HT-29 (cell line): ENCODE measurements around the gene FBXW7. TPM values are rescaled to one million over a fixed set of nuclear protein-coding genes. Genes with fewer than 3 reads are reported as not detected.

Experiments
- DNase-seq: peaks from one replicate; pipeline ENCODE4 v3.0.0-alpha.2; 2015; ENCODE audit warnings: low spot score
- total RNA-seq: library from RNA; depleted of rRNA; stranded (reverse); fragments of >200 nt; shearing (Covaris generic); gene quantifications from 2 replicates; pipeline ENCODE4 v1.2.3, GENCODE V29; 2014

FBXW7 gene
- total RNA-seq, 1 experiment from 2014 or later = 20.4 TPM

DNA sequence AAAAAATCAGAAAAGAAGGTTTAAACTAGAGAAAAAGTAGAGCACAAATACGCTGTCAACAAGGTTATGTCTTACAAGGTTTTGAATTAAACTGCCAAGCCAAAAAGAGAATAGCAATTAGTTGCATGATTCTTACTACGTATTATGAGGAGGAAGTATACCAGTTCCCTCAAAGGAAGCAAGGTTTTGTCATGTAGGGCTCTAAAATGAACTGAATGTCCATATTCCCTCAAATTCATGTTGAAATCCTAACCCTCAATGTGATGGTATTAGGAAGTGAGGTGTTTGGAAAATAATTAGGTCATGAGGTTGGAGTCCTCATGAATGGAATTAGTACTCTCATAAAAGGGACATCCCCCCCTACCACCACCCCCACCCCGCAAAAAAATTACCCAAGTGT, 201.0 kb downstream of the FBXW7 start:
- DNase-seq = no peak

DNA sequence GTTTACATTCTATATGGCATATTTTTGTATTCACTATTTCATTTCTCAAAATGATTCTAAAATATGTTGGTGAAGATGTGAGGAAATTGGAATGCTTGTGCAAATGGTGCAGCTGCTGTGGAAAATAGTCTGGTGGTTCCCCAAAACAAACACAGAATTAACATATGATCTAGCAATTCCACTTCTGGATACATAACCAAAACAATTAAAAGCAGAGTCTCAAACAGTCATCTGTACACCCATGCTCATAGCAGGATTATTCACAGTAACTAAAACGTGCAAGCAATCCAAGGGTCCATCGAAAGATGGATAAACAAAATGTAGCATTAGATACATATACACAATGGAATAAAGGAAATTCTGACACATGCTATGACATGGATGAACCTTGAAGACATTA, 204.8 kb downstream of the FBXW7 start:
- no peak for DNase-seq

DNA sequence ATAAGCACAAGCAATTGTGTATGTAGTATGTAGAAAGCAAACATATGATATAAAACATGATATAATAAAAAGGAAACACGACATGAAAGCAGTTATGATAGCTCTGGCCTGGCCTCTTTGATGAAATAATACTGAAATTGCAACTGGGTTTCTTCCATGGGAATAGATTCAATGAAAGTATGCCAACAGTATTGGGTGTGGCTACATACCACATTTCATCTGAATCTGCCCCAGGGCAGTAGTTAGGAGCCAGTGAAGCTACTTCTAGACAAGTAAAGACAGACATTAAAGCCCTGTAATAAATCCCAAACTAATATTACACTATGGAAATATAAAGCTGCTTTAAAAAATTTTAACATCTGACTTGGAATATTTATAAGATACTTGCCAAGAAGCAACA, 207.3 kb downstream of the FBXW7 start:
- no peak for DNase-seq

DNA sequence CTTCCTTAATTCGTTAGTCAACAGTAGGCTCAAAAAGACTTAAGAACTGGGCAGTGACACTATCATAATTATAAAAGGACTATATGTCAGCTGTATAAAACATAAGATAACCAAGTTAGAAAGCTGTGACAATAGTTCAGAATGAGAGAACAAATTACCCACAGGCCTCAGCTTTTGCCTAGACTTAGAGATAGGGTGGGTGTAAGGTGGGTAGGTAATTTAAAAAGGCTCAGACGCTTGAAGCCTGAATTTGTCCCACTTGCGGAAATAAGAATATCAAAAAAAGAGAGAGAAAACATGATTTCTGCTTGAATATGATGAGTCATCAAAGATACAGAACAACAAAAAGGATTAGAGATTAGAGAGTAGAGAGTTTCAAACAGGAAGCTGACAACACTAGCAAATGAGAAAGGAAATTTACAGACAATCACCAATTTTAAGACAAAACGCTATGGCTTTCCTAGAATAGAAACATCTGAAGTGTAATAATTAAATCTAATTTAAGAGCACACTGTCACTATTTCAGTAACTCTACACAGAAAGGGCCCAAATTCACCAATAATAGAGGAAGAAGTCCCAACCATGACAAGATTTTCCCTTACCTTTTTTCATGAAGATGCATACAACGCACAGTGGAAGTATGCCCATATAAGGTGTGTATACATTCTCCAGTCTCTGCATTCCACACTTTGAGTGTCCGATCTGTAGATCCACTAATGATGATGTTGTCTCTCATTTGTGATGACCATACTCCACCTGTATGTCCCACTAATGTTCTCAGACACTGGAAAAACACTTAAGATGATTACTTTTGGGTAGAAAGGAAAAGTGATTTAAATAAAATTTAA, 208.1 kb downstream of the FBXW7 start:
- no peak for DNase-seq

DNA sequence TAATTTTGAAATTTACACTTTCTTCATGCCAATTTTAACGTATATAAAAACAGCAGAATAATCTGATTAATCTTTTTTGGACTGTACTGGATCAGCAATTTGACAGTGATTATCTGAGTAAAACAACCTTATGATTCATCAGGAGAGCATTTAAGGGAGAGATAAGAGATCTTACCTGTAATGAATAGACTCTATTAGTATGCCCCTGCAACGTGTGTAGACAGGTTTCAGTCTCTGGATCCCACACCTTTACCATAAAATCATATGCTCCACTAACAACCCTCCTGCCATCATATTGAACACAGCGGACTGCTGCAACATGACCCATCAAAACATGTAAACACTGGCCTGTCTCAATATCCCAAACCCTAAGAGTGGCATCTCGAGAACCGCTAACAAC, 210.1 kb downstream of the FBXW7 start:
- no peak for DNase-seq

DNA sequence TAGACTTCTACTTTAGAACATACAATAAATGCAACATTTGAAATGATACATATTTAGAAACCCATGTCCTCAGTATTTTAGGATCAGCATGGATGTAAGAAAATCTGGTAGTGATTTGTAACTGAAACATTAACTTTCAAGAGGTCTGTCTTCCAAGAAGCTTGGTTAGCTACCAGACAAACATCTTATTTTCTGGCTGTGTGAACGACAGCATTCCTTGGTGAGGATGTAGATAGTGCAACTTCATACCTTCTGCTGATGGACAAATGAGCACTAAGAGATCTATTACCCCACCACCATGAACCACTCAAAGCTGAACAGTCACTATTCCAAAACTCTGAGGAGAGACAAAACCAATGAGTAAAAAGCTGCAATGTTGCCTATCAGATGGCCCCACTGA, 212.7 kb downstream of the FBXW7 start:
- DNase-seq = no peak

DNA sequence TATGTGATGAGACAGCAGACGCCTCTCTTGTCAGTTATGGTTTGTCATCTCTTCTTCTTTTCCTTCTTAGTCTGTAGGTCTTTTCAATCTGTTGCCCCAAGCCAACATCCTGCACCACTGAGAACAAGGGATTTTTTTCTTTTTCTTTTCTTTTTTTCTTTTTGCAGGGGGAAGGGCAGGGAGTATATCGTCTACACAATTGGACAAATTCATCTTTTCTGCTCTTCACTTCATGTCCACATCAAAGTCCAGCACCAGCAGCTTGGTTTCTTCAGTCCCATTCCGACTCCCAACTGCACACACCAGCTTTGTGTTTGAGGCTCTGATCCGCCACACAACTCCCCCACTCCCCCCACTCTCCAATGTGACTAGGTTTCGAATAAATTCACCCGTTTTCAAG, 213.2 kb downstream of the FBXW7 start:
- no peak for DNase-seq

DNA sequence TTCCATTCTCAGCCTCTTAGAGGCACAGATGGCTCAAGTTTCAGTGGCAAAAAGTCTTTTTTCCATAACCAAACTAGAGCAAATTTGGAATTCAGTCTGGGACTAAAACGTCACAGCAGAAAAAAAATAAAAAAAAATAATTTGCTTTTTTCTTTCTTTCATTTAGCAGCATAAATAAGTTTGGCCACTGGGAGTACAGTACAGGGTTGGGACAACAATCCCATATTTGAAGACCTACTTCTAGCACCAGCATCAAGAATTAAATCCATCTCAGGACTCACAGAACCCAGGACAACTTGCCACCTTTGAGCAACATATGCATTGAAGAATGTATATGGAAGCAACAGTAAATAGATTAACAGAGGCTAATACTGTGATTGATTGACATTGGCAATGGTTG, 214.0 kb downstream of the FBXW7 start:
- DNase-seq = no peak

DNA sequence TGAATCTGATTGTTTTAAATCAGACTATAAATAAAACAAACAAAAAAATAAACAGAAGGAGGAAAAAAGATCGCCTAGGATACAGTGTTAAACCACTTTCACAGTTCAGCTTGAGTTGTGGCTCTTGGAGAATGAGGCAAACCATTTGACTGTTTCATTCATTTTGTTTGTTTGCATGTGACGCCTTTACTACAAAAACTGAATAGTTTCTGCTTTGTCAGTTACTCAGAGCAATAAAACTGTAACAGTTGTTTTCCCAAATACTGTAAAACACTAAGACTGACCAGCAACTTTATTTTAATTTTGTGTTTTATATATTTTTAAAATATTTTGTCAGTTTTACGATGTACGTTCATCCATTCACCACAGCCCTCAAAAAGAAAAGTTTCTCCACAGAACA, 214.5 kb downstream of the FBXW7 start:
- no peak for DNase-seq

DNA sequence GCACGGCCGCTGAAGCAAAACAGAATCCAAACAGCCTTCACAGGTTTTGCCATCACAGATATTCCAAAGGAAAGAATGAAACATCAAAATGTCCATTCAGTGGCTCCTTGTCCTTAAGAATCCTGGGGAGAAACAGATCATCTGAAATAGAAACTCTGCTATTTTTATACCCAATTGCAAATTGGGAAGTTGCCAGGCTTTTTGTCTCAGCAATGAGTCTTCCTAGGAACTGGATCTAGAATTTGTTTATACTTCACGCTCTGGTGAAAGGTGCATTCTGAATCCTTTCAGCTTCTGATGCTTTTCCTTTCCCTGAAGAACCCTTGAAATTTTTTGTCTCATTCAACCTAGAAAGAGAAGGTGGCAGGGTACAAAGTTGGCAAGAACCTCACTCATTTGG, 218.9 kb downstream of the FBXW7 start:
- no peak for DNase-seq

DNA sequence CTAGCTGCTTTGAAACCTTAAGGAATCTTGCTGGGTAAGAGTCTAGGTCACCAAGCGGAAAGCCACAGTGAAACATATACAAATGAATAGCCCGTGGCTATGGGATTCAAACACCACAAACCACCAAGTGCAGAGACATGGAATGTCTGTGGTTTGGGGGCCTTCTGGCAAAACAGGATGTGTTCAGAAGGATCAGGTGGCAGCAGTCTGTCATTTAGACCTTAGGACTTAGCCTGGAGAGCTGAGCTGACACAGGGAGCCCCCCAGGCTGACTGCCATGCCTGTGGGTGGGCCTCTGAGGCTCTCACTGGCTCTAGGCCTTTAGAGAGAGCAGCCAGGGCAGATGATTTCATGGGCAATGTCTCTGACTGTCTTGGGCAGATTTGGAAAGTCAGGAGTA, 225.6 kb downstream of the FBXW7 start:
- no peak for DNase-seq

DNA sequence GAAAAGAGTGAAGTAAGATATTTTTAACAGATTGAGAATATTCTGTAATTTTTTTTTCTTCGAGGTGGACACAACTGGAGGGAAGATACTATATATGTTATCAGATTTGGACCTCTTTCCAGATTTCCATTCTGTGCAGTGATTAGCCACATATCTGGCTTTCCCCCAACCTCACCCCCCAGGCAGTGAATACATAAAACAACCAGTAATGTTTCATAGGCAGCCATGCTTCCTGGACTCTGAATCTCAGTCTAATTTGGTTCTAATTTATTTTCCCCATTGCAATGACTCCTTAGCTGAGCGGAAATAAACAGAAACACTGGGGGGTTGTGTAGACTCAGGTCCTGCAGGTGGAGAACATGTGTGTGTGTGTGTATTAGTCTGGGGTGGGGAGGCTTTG, 226.5 kb downstream of the FBXW7 start:
- DNase-seq = no peak

DNA sequence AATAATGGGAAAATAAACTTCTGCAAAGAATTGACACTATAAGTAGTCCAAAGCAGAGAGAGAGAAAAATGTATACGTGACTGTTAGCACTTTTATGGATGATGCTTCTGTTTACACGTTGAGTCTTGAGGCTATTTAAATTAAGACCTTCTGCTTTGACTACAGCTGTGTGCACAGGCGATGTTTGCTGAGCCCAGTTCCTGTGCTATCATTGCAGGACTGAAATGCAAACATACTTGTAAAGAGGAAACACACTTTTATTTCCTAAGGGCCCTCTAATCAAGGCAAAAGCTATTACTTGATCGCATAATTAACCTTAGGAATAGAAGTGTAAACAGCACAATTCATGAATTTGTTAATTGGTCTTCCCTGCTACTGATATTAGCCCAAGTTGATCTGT, 226.9 kb downstream of the FBXW7 start:
- DNase-seq = no peak

DNA sequence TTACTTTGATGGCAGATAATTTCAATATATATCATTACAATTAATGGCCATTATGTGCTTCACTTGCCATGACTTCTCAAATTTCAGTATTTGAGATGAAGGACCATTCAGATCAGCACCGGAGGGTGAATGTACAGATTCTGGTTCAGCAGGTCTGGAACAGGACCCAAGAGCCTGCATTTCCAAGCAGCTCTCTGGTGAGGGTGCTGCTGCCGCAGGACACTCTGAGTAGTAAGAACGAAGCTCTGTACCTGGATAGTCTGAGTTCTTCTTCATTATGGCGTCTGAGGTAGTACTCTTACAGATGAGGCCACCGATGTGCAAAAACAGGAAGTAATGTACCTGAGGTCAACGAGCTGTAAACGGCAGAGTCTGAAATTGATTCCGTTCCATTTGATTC, 228.2 kb downstream of the FBXW7 start:
- DNase-seq = no peak

DNA sequence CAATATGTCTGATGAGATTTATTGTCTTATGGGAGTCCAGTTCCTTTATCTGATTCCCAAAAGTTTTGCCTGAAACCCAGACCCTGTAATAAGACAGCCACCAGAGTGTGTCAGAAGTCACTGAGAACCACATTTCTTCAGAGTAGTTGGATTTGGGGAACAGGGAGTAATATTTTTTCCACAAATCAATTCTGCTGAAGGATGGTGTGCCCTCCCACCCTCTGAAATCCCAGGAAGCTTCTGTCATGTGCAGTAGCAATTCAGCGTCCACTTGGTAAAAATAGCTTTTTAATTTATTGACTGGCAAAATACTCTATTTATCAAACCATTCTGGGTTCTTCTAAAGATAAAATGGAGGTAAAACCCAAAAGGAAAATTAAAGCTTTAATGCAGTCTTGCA, 229.4 kb downstream of the FBXW7 start:
- no peak for DNase-seq

DNA sequence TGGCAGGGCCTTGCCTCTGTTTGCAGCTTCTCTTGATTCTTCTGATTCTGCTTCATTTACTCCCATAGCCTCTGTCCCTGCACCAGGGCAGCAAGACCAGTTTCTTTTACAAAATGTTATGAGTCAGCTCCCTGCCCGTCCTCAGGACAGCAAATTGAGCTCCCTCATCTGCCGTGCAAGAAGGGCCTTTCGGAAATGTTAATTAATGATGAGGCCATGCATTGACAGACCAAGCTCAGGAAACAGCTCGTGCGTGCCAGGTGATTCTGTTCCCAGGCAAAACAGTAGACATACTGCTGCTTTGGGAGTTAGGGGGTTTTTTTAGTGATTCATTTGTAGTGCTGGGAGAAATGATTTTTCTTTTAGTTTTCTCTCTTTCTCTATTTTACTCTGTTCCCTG, 231.7 kb downstream of the FBXW7 start:
- DNase-seq = no peak

DNA sequence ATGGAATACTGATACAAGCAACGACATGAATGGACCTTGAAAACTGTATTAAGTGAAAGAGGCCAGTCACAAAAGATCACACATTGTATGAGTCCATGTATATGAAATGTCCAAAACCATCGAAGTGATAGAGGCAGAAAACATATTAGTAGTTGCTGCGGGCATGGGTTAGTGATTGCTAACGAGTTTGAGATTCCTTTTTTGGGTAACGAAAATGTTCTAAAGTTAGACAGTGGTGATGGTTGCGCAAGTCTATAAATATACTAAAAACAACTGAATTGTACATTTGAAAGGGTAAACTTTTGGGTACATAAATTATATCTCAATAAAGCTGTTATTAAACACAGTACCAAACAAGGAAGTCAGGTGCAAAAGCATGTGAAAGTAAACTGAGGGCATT, 234.5 kb downstream of the FBXW7 start:
- DNase-seq = no peak

DNA sequence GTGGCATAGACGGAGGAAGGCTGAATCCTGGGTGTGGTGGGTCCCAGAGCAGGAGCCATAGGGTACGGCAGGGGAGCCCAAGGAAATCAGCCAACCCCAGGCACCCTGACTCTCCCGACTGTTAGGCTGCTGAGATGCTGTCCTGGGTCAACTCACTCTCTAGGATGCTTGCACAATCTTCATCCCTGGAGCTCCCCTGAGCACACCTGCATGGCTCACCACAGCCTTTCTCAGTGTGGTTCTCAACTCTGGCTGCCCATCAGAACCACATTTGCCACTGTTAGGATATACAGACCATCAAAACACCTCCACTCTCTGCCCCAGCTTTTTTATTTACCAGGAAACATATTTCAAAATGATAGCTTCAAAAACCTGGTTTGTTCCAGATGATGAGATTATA, 236.3 kb downstream of the FBXW7 start:
- DNase-seq = no peak

DNA sequence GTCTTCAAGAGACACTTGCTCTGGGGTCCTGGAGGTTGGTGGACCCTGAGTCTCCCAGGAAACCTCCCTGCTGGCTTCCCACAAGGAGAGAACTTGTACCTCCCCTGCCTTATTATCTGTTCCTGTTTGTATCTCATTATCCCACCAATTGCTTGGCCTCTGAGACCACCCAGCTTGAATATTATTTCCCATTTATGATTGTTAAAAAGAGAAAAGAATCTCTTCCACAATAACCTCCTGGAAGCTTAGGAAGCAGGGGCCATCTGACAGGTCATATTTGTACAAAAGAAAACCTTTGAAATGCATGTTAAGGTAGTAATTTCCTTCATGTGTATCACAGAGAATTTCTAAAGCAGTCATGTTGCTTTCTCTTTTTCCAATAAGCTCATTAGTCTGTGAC, 239.5 kb downstream of the FBXW7 start:
- no peak for DNase-seq

DNA sequence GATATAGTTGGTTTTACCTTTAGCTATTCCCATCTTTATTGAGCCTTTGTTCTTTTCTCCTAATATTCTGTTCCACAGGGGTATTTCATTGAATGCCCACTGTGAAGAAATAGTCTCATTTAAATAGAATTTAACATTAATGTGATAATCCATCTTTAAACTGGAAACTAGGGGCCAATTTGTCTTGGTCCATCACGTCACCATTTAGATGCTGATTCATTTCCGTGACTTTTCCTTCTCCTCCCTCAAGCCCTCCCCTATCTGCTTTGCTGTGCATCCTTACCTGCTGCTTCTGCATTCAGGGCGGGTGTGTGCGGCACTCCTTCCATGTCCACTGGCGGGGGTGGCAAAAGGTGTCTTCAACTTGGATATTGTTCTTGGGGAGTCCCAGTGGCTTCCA, 241.1 kb downstream of the FBXW7 start:
- no peak for DNase-seq

DNA sequence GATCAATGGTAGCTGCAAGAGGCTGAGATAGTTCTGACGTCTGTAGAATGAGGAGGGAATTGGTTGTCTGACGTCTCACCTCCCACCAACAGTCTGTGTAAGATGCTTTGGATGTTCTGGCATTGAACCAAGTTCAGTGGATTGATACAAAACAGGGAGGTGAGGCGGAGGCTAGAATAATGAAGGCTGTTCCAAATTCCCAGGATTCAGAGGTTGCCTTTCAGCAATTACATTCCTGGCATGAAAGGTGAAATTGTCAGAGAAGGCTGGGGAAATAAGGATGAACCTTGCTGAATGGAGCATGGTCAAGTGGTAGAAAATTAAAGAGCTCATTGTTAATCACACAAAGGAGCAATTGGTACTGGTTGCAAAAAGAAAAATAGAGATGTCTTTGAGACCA, 241.6 kb downstream of the FBXW7 start:
- DNase-seq = no peak

DNA sequence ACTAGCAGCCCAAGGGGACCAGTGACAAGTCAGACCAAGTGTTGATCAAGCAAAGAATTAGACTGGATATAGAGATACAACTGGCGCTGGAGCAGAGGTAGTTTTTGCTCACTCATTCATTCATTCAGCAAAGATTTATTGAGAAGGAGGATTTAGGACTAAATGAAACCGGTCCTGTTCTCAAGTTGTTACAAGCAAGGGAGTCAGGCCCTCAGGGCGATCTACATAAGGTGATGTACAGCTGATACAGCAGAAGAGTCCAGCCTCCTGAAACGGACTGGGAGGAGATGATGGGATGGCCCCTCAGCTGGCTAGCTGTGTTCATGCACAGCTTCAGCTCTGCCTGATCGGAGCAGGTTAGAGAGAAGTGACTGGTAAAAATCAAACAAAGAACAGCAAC, 242.4 kb downstream of the FBXW7 start:
- DNase-seq = no peak

DNA sequence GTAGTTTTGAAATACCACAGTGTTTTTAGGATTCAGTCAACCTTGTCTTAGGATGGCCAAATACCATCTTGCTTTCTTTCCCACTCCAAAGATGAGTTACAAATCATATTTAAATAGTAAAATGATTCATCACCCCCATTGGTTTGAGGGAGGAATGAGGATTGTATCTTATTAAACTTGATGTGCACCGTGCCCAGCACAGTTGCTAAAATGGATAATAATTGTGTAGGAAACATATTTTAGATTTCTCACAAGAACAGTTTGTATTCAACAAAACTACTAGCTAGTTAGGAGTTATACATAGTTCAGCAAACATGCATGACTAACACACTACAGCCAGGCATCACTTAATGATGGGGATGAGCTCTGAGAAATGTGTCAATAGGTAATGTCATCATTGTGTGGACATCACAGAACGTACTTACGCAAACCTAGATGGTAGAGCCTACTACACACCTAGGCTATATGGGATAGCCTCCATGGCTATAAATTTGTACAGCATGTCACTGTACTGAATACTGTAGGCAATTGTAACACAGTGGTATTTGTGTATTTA, 245.4 kb downstream of the FBXW7 start:
- DNase-seq = no peak

DNA sequence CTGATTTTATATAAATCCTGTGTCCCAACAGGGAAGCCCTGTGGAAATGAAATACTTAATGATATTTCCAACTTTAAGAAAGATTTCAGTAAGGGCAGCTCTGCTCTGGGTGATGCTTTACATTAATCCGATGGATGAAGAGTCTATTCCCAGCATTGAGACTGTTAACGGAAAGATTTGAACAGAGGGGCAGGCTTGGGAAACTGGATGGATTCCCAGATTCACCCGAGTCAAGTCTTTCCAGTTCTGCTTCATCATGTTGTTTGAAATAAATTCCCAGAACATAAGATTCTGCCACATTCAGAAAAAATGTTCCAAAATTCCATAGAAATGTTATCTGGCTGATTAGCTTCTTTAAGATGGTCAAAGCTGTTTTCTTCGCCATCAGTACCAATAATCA, 246.0 kb downstream of the FBXW7 start:
- DNase-seq = no peak
